CD4-positive, alpha-beta T cell treated with Interleukin-17A for 4 hours (primary cell): ENCODE measurements around the gene FAM219A.

ENCODE experiments used
- DNase-seq: peaks from one replicate; pipeline ENCODE4 v3.0.0-alpha.2; 2020; ENCODE audit warnings: mixed read lengths

FAM219A gene

GRCh38 chr9:34399729-34400128 is 58.6 kb downstream of the FAM219A start:
- no peak for DNase-seq

- DNase-seq, result no peak
These were observed 59.5 kb downstream of the FAM219A start for GRCh38 chr9:34398875-34399274.

- DNase-seq, result no peak
These were observed 61.8 kb downstream of the FAM219A start for GRCh38 chr9:34396276-34397214.

- DNase-seq, result no peak
These were observed 65.9 kb downstream of the FAM219A start for GRCh38 chr9:34392511-34392910.

GRCh38 chr9:34387239-34387638 is 71.1 kb downstream of the FAM219A start:
- no peak for DNase-seq

GRCh38 chr9:34386656-34387055 is 71.7 kb downstream of the FAM219A start:
- no peak for DNase-seq

- no peak for DNase-seq
These were observed 72.7 kb downstream of the FAM219A start for GRCh38 chr9:34385561-34386230.

GRCh38 chr9:34384368-34385165 is 73.8 kb downstream of the FAM219A start:
- no peak for DNase-seq

GRCh38 chr9:34383904-34384303 is 74.5 kb downstream of the FAM219A start:
- DNase-seq, result no peak

- no peak for DNase-seq
These were observed 75.5 kb downstream of the FAM219A start for GRCh38 chr9:34382879-34383278.

- no peak for DNase-seq
These were observed 76.3 kb downstream of the FAM219A start for GRCh38 chr9:34382054-34382453.

GRCh38 chr9:34381323-34381722 is 77.0 kb downstream of the FAM219A start:
- peak; percentile 16 for DNase-seq

- DNase-seq, result peak; percentile 93
These were observed 77.7 kb downstream of the FAM219A start for GRCh38 chr9:34380511-34381315.

GRCh38 chr9:34380034-34380510 is 78.3 kb downstream of the FAM219A start:
- peak; percentile 27 for DNase-seq

GRCh38 chr9:34379334-34380033 is 78.9 kb downstream of the FAM219A start:
- DNase-seq, result peak; percentile 95

GRCh38 chr9:34378376-34379060 is 79.9 kb downstream of the FAM219A start:
- no peak for DNase-seq

GRCh38 chr9:34377404-34377746 is 81.0 kb downstream of the FAM219A start:
- no peak for DNase-seq

- DNase-seq, result peak; percentile 99
These were observed 81.6 kb downstream of the FAM219A start, which contains the start of gene MYORG for GRCh38 chr9:34376596-34377403. Gene MYORG (minus strand): TSS chr9:34376898. CDS start chr9:34372943, 3,955 bp downstream.

GRCh38 chr9:34375901-34376595 is 82.3 kb downstream of the FAM219A start:
- DNase-seq, result peak; percentile 65
